Activated CD8-positive, alpha-beta memory T cell treated with anti-CD3 and anti-CD28 coated beads for 36 hours (primary cell): ENCODE results near the gene TIMM13. TPM values are rescaled to one million over a fixed set of nuclear protein-coding genes. Genes with fewer than 3 reads are reported as not detected.
"Not testable (repeated sequence)": the region's sequence is repeated elsewhere in the genome, so short reads cannot be mapped to it uniquely, and the experiment has no call there.

Source experiments
- CTCF ChIA-PET: fragments of 350-600 bp; sonication (Branson Sonifier 250); formaldehyde crosslinking; loops from one replicate; lab custom pipeline; 2021; ENCODE audit warnings: antibody characterized with exemption; lab: Charles Lee
- POLR2A ChIA-PET: fragments of 350-600 bp; sonication (Branson Sonifier 250); formaldehyde crosslinking; loops from one replicate; lab custom pipeline; 2021; ENCODE audit warnings: antibody characterized with exemption; lab: Charles Lee
- total RNA-seq, 2 experiments: library from RNA; stranded (reverse); gene quantifications; one replicate each; pipeline ENCODE4 v1.2.3, GENCODE V29; 2021

The TIMM13 gene
- 100 to 1,000 TPM; 165 to 172 TPM for total RNA-seq

- CTCF ChIA-PET: interaction anchor here (0.6 to 1.1 kb wide), 6 partner anchors 9 to 287 kb away, joined by 3 to 4 read pairs (median 3); no protein-coding TSS in a partner anchor
- POLR2A ChIA-PET: interaction anchor here (0.5 to 1.1 kb wide), 5 partner anchors 12 to 124 kb away, joined by 3 to 6 read pairs (median 4); partner anchors contain the start of genes LMNB2, LSM7 and SPPL2B
These were observed at the start of gene TIMM13 for GRCh38 chr19:2427429-2428320. Gene TIMM13, minus strand, starts transcription at chr19:2427586. Its CDS starts 53 bp downstream, at chr19:2427533.

GRCh38 chr19:2476451-2477140 lies 49.2 kb upstream of the TIMM13 start:
- POLR2A ChIA-PET: interaction anchor here (0.6 to 3.8 kb wide), 26 partner anchors 8 to 1448 kb away, joined by 3 to 76 read pairs (median 8); partner anchors contain the start of genes LMNB2 and TIMM13
- CTCF ChIA-PET: interaction anchor here (0.6 to 6.2 kb wide), 26 partner anchors 20 to 457 kb away, joined by 3 to 98 read pairs (median 4); partner anchors contain the start of gene LMNB2

GRCh38 chr19:2475702-2476450 lies 48.5 kb upstream of the TIMM13 start, which contains the start of gene GADD45B:
Gene GADD45B, plus strand, starts transcription at chr19:2476127. Its CDS starts 232 bp downstream, at chr19:2476359.
- POLR2A ChIA-PET: interaction anchor here (0.6 to 3.8 kb wide), 28 partner anchors 9 to 811 kb away, joined by 3 to 76 read pairs (median 7); partner anchors contain the start of genes LMNB2 and TIMM13

DNA sequence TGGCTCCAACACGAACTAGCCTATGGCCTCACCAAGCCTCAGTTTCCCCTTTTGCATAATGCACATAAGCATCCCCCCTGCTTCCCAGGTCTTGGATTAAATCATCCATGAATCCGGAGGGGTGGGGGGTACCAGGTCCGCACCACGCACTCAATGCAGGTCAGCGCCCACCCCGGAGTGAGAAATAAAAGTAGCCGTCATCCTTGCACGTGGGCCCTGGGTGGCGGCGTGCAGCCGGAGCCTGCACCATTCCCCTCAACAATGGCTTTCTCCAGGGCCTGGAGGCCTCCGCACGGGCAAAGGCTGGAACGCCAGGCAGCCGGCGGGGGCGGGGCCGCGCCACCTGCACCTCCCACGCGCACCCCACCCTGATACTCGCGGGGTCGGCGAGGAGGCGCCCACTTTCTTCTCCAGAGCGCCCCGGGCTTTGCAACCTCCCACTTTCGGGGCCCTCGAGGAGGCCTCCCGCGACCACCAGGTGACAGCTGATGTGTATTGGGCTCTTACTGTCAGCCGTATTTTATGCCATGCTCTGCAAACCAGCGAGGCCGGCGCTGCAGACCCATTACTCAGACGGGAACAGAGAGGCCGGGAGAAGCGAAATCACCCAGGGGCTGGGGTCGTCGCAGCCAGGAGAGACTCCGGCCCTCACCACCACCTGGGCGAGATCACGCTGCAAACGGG lies 47.8 kb upstream of the TIMM13 start:
- CTCF ChIA-PET: interaction anchor here (0.9 to 6.2 kb wide), 11 partner anchors 14 to 275 kb away, joined by 3 to 98 read pairs (median 7); no protein-coding TSS in a partner anchor
- POLR2A ChIA-PET: interaction anchor here (0.6 to 3.8 kb wide), 25 partner anchors 9 to 812 kb away, joined by 3 to 76 read pairs (median 9); partner anchors contain the start of gene LMNB2

More at GRCh38 chr19:2475702-2476450, 48.5 kb upstream of the TIMM13 start, which contains the start of gene GADD45B:
- CTCF ChIA-PET: interaction anchor here (0.6 to 6.2 kb wide), 23 partner anchors 13 to 457 kb away, joined by 3 to 98 read pairs (median 4); partner anchors contain the start of gene LMNB2

- ChIA-PET CTCF (interaction anchor here (0.7 to 6.2 kb wide), 12 partner anchors 87 to 162 kb away, joined by 3 to 98 read pairs (median 7); no protein-coding TSS in a partner anchor), POLR2A (interaction anchor here (0.5 to 3.8 kb wide), 3 partner anchors 135 to 164 kb away, joined by 3 to 76 read pairs (median 9); no protein-coding TSS in a partner anchor)
These were observed 47.0 kb upstream of the TIMM13 start for GRCh38 chr19:2474232-2475017.

DNA sequence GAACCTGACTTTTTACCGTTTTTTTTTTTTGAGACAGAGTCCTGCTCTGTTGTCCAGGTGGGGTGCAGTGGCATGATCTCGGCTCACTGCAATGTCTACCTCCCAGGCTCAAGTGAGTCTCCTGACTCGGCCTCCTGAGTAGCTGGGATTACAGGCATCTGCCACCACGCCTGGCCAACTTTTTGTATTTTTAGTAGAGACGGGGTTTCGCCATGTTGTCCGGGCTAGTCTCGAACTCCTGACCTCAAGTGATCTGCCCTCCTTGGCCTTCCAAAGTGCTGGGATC lies 42.5 kb upstream of the TIMM13 start:
- POLR2A ChIA-PET: not testable (repeated sequence)
- CTCF ChIA-PET: interaction anchor here (1.3 to 4.7 kb wide), 5 partner anchors 110 to 167 kb away, joined by 4 to 25 read pairs (median 5); no protein-coding TSS in a partner anchor

- CTCF ChIA-PET: interaction anchor here (1.3 to 4.7 kb wide), 5 partner anchors 110 to 168 kb away, joined by 4 to 25 read pairs (median 5); no protein-coding TSS in a partner anchor
These were observed 41.9 kb upstream of the TIMM13 start for GRCh38 chr19:2469102-2469914.

GRCh38 chr19:2468596-2468995 lies 41.2 kb upstream of the TIMM13 start:
- ChIA-PET CTCF (interaction anchor here (3.9 to 4.7 kb wide), 2 partner anchors 111 to 142 kb away, joined by 15 to 25 read pairs; no protein-coding TSS in a partner anchor), POLR2A (no interaction called here)

More at GRCh38 chr19:2469102-2469914, 41.9 kb upstream of the TIMM13 start:
- POLR2A ChIA-PET: no interaction called here

GRCh38 chr19:2464389-2464788 lies 37.0 kb upstream of the TIMM13 start:
- POLR2A ChIA-PET: interaction anchor here (0.6 kb wide), 1 partner anchor 11 kb away, joined by 4 read pairs; the partner anchor contains the start of gene GADD45B
- CTCF ChIA-PET: interaction anchor here (2.0 kb wide), 1 partner anchor 172 kb away, joined by 4 read pairs; no protein-coding TSS in a partner anchor

- CTCF ChIA-PET: interaction anchor here (1.1 to 2.0 kb wide), 2 partner anchors 150 to 173 kb away, joined by 4 read pairs; no protein-coding TSS in a partner anchor
- POLR2A ChIA-PET: not testable (repeated sequence)
These were observed 36.3 kb upstream of the TIMM13 start for GRCh38 chr19:2463694-2464093.

GRCh38 chr19:2462635-2463421 lies 35.4 kb upstream of the TIMM13 start:
- POLR2A ChIA-PET: interaction anchor here (1.3 kb wide), 1 partner anchor 13 kb away, joined by 9 read pairs; the partner anchor contains the start of gene GADD45B
- CTCF ChIA-PET: interaction anchor here (0.7 to 2.0 kb wide), 5 partner anchors 9 to 174 kb away, joined by 3 to 7 read pairs (median 4); no protein-coding TSS in a partner anchor

DNA sequence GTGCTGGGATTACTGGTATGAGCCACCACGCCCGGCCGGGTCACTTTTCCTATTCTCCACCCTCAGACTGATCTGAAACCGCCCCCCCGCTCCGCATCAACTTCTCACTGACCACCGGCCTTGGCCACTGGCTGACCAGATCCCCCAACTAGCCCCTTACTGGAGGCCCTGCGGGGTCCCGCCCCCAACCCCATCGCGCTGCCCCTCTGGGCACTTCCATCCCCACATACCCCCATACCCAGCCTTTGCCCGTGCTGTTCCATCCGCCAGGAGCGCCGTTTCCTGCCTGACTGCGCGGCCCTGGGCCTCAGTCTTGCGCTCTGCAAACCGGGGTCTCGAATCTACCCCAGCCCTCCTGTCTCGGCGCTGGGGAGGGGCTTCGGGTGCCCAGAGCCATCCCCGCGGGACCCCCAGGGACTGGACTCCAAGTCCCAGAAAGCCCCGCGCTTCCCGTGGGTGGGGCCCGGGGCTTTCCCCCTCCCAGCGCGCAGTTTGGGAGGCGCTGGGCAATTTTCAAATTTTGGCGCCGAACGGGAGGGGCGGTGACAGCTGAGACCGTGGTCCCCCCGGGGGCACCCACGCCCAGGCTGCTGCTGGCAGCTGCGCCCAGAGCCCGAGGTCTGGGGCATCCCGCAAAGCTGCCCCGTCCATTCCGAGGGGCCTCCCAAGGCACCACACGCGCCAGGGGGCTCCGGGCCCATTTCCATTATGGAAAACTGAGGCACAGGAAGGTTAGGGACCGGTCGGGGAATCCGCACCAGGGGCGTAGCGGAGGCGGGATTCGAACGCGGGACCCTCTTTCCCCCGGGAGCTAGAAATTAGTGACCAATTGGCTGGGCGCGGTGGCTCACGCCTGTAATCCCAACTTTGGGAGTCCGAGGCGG lies 34.6 kb upstream of the TIMM13 start:
- POLR2A ChIA-PET: interaction anchor here (1.3 kb wide), 1 partner anchor 14 kb away, joined by 9 read pairs; the partner anchor contains the start of gene GADD45B

GRCh38 chr19:2460245-2460644 lies 32.9 kb upstream of the TIMM13 start:
- ChIA-PET POLR2A (no interaction called here), CTCF (interaction anchor here (1.1 kb wide), 1 partner anchor 153 kb away, joined by 4 read pairs; no protein-coding TSS in a partner anchor)

More for the DNA sequence above, 34.6 kb upstream of the TIMM13 start:
- CTCF ChIA-PET: interaction anchor here (0.7 to 1.0 kb wide), 3 partner anchors 10 to 175 kb away, joined by 3 to 7 read pairs (median 3); no protein-coding TSS in a partner anchor
